Activated CD4-positive, CD25-positive, alpha-beta regulatory T cell treated with anti-CD3 and anti-CD28 coated beads, Interleukin-2, amount 50 U/mL, for 72 hours (primary cell): ENCODE data around the gene TPST1.
"Not testable (repeated sequence)": the region's sequence is repeated elsewhere in the genome, so short reads cannot be mapped to it uniquely, and the experiment has no call there.

Experiments used
- DNase-seq: peaks from one replicate; pipeline ENCODE4 v3.0.0; 2021

The TPST1 gene

DNA sequence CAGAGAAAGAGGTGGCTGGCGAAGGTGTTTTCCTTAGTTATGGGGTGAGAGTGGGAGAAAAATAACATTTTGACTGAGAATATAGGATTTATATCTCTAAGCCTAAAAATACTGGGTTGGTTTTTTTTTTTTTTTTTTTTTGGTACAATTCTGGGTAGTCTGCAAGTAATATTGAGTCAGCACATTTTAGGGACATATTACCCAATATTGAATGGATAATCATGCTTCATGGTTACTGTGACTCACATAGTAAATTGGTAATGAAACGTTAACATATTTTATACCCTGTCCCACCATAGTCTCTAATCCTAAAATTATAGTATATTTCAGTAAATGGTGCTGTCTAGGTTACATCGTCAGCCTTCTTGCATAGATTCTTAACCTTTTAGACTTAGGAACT, 91.4 kb downstream of the TPST1 start:
- DNase-seq = no peak

DNA sequence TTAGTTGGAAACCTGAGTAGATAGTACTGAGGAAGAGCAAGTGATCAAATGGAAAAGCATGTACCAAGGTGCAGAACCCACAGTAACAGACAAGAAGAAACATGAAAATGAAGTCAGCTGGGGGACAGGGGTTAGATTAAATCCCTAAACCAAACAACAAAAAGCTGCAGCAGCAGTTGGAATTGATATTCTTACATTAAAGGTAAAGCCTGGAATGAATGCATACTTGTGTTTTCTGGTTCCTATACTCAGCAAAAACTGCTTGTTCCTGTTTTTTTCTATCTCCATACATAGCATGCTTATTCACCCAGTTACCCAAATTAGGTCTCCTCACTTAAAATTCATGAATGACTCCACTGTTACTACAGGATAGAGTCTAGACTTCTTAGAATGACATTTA, 92.4 kb downstream of the TPST1 start:
- DNase-seq = no peak

DNA sequence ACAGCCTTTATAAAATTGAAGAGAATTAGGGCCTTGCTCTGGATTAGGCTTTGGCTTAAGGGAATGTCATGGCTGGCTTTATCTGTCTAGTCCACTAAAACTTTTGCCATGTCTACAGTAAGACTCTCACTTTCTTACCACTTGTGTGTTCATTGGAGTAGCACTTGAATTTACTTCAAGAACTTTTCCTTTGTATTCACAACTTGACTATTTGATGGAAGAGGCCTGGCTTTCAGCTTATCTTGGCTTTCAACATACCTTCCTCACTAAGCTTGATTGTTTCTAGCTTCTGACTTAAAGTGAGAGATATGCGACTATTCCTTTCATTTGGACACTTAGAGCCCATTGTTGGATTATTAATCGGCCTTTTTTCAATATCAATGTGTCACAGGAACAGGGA, 96.1 kb downstream of the TPST1 start:
- DNase-seq = no peak

- no peak for DNase-seq
These were observed 96.6 kb downstream of the TPST1 start for GRCh38 chr7:66301737-66302136.

DNA sequence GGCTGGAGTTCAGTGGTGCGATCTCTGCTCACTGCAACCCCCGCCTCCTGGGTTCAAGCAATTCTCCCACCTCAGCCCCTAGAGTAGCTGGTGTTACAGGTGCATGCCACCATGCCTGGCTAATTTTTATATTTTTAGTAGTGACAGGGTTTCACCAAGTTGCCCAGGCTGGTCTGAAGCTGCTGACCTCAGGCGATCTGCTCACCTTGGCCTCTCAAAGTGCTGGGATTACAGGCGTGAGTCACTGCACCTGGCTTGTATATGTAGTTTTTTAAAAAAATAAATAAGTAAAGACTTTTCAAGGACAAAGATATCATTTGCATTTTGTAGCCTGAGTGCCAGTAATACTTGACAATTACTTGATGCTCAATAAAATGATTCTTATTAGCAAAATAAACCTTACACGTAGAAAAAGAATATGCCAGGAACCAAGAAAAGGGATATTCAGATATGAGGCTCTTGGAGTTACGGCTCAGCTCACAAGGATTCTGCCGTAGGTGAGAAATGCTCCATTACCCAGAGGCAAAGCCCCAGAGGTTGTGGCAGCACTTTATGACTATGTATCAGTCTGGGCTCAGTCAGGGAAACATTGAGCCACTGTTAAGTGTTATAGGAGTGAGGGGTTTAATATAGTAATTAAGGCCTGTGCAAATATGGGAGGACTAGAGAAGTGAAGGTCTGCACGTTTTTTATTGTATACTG, 98.5 kb downstream of the TPST1 start:
- DNase-seq = no peak

GRCh38 chr7:66304536-66304935, 99.4 kb downstream of the TPST1 start:
- DNase-seq = no peak

GRCh38 chr7:66306243-66306642, 101.1 kb downstream of the TPST1 start:
- DNase-seq = no peak

DNA sequence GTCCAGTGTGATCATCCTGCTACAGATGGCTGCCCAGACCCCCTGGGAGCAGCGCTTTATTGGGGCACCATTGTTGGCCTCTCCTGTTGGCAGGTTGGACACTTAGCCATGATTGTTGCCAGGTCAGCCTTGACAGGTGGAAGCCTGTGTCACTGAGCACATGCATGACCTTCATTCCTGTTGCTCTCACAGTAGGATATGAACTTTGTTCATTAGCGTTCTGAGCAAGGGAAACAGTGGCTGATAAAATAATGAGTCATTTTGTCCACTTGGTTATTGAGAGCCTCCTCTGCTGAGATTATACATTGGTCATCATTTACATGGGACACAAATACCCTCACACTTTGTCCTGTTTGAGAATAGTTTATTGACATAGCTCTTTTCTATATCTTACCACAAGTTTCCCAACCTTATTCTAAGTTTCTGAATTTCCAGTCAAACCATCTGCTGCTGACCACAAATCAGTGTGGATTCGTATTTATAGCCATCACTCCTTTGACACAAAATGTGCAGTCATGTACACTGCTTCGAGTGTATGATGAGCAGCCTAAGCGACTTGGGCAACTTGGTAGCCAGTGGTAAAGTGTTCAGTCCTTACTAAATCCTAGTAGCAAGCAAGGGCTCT, 102.6 kb downstream of the TPST1 start:
- DNase-seq = no peak

DNA sequence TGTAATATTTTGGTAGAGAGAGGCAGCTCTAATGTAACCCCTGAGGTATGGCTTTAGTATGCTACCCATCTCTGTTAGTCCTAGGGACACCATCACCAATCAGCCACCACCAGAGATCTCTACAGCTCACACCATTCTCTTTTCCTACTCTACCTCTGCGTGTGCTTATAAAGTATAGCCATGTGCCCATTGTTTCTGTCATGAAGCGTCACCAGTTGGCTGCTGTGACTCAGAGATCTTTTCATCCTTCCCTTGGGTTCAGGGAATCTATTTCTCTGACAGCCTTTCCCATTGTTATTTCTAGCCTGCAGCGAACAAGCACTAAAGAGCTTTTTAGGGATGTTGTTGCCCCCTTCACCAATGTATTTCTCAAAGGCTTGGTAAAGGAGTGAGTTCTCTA, 103.3 kb downstream of the TPST1 start:
- DNase-seq = no peak

DNA sequence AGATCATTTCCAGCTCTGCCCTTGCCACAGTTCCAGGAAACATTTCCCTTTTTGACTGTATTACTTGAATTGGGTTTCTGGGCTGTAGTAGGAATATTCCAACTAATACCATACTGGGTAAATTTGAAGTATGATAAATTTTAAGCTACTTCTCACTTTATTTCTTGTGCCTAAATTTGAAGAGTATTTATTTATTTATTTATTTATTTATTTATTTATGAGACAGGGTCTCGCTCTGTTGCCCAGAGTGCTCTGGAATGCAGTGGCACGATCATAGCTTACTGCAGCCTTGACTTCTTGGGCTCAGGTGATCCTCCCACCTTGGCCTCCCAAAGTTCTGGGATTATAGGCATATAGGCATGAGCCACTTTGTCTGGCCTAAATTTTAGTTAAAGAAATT, 105.5 kb downstream of the TPST1 start:
- DNase-seq = no peak

GRCh38 chr7:66313886-66314568, 108.9 kb downstream of the TPST1 start:
- no peak for DNase-seq

- no peak for DNase-seq
These were observed 110.1 kb downstream of the TPST1 start for GRCh38 chr7:66315192-66315591.

- no peak for DNase-seq
These were observed 114.4 kb downstream of the TPST1 start for GRCh38 chr7:66319407-66319979.

DNA sequence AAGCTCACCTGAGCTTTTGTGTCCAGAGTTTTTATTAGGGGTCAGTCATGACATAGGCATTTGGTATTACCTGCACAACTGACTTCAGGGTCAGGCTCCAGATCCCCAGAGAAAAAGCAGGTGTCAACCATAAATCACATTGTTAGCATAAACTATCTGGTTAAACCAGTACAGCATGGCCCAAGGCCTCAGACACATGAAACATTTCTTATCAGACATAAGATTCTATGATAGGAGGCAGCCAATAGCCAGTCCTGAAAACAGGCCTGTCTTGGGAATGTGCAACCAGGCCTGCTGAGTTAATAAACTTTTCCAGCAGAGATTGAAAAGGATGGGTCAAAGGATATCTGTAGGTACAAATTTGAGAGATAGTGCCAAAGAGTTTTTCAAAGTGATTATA, 116.1 kb downstream of the TPST1 start:
- DNase-seq = no peak

GRCh38 chr7:66323114-66323796, 118.1 kb downstream of the TPST1 start:
- no peak for DNase-seq

- DNase-seq = not testable (repeated sequence)
These were observed 119.9 kb downstream of the TPST1 start for GRCh38 chr7:66324985-66325384.

DNA sequence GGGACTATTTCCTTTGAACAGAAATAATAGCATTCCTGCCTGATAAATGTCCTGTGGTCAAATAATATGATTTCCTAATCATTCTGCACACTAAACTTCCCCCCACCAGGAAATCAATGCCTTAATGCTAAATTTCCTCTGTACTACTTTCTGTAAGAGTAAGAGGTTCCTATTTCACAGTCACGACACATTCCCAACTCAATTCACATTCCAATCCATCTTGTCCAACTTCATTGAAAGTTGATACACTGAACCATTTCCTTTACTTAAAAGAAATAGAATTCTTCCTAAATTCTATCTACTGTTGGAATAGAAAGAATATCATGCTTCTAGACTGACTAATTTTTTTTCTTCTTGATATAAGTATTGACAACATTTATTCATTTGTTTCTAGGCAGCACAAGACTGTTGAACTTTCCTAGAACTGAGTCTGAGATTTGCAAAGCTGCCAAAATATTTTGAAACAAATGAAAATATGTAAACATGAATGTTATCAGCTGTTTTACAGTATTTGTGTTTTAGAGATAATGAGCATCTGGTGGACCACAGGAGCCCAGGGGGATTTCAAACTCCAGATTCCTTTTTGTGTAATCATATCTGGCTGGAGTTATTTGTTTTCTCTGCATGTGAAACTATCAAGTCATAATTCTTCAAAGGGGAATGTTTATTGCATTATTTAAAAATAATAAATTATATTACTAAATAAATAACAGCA, 121.5 kb downstream of the TPST1 start:
- DNase-seq = no peak

- DNase-seq = no peak
These were observed 125.8 kb downstream of the TPST1 start for GRCh38 chr7:66330961-66331360.

DNA sequence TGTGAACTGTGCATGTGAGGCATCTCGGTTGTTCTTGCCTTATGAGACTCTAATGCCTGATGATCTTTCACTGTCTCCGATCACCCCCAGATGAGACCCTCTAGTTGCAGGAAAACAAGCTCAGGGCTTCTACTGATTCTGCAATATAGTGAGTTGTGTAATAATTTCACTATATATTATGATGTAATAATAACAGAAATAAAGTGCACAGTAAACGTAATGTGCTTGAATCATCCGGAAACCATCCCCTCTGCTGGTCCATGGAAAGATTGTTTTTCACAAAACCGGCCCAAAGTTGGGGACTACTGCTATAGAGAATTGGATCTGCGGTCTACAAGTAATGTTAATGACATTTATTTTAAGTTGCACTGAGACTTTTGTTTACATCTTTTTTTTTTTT, 126.7 kb downstream of the TPST1 start:
- DNase-seq = no peak

- DNase-seq = no peak
These were observed 128.3 kb downstream of the TPST1 start for GRCh38 chr7:66333443-66333842.

GRCh38 chr7:66335318-66335717, 130.2 kb downstream of the TPST1 start:
- no peak for DNase-seq

DNA sequence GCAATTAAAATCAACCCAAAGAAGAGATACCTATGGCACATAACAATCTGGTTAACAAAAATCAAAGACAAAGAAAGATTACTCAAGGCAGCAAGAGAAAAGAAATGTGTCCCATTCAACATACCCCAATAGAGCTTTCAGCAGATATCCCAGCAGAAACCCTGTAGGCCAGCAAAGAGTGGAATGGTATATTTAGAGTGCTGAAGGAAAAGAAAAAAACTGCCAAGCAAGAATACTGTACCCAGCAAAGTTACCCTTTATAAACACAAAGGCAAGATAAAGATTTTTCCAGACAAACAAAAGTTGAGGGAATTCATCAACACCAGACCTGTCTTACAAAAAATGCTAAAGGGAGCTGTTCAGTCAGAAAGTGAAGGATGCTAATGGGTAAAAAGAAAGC, 131.6 kb downstream of the TPST1 start:
- DNase-seq = no peak

DNA sequence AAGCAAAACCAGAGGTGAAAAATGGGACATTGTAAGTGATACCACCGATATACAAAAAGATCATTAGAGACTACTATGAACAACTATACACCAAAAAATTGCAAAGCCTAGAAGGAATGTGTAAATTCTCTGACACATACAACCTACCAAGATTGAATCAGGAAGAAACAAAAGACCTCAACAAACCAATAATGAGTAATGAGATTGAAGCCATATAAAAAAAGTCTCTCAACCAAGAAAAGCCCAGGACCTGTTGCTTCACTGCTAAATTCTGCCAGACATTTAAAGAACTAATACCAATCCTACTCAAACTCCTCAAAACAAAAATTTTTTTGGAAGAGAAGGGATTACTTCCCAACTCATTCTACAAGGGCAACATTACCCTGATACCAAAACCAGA, 134.0 kb downstream of the TPST1 start:
- no peak for DNase-seq
